RCC 7860 (cell line): ENCODE data around the gene IFNA1.
"Not testable (repeated sequence)": the region's sequence is repeated elsewhere in the genome, so short reads cannot be mapped to it uniquely, and the experiment has no call there.

ENCODE experiments used
- DNase-seq: peaks from one replicate; pipeline ENCODE4 v3.0.0-alpha.2; 2015; ENCODE audit warnings: low spot score
- FAIRE-seq: peaks from 2 replicates; lab custom pipeline; 2012; peaks lifted over from hg19 to GRCh38; lab: Jason Lieb, UNC

The IFNA1 gene

DNA sequence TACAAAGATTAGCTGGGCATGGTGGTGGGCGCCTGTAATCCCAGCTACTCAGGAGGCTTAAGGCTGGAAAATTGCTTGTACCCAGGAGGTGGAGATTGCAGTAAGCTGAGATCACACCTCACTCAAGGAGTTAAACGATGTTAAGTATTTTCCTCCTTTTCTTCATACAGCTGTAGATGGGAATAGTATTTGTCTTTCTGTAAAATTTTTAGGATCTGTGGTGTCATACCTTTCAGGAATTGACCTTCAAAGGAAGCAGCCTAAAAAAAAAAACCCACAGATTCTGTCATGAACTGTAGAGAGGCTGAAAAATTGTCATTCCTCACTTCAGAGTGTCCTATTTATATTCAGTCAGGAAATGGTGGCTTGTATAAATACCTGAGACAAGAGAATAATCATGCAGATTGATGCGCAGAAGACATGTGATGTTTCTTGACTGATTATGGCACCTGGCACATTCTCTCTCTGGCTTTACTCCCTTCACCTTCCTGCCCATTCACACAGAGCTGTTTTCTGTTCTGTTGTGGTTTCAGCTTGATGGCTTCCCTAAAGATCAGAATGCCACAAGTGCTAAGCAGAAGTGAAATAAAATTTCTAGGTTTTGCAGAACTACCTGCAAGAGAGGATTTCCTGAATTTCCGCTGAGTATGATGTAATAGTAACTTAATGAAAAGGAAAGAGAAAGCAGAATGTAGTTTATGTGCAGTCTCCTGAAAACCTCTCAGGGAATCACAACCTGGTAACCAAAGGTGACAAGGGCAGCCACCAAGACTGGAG is 3.8 kb downstream of the IFNA1 start:
- FAIRE-seq (no peak), DNase-seq (no peak)

DNA sequence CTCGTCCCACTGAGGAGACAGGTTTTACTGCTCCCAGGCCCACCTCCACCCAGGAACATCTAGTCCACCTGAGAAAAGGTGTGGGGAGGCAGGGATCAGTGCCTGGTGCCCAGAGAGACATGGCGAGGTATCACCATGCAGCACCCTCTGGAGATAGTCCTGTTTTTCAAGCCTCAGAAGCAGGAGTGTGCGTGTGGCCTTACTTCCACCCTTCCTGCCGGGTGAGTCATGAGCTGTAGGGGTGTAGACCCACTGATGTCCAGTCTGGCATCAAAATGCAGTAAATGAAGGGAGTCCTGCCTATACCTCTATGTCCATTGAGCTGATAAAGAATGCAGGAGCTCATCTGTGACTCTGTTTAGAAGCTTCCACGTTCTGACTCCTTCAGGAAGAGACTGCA is 9.1 kb downstream of the IFNA1 start:
- DNase-seq, FAIRE-seq: not testable (repeated sequence)

DNA sequence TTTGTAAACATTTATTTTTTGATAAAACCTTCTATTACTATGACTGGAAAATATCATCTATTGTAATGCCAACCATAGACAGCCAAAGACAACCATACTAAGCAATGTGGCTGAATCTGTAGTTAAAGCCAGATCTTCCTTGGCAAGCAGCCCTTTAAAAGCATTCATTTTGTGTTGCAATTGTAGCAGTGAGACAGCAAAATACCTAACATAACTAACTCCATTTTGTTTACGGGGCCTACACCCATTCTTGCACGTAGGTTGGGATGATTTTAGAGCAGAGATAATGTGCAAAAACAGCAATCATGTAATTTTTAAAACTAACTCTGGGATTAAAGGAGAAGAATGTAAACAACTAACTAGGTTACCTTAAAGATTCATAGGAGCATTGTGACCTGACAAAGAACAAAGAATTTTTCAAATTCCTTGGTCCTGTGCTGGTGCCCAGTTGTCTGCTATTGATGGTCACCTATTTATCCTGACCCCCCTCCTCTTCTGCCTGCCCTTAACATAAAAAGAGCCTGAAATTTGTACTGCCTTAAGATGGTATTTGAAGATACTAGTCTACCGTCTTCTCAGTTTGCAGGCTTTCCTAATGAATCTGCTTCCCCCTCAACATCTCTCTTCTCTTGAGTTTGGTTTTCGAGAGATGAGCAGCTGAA is 10.6 kb downstream of the IFNA1 start:
- no peak for DNase-seq
- no peak for FAIRE-seq

DNA sequence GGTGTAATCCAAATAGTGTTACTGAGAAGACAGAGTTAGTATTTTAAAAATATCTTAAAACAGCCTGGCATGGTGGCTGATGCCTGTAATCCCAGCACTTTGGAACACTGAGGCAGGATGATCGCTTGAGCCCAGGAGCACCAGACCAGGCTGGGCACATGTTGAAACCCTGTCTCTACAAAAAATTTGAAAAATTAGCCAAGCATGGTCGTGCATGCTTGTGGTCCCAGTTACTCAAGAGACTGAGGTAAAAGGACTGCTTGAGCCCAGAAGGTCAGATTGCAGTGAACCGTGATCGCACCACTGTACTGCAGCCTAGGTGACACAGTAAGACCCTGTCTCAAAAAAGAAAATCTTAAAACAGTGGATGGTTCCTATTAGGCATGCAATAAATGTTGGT is 12.4 kb downstream of the IFNA1 start:
- FAIRE-seq (no peak), DNase-seq (no peak)

DNA sequence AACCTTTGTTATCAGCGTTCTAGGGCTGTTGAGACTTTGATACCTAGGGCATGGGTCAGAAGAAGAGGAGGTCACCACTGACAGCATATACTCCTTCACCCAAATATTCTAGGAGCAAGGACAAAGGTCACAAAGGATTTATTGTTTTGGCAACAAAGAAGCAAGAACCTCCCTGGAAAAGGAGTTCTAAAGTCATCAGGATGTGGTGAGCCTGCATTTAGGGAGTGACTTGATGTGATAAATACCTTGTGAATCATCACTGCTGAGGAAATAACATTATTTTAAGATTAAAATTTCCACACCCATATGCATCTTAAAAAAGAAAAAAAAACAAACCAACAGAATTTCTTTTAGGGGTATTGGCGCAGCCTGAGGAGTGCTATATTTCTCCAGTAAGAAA is 13.9 kb downstream of the IFNA1 start:
- FAIRE-seq, result no peak

DNA sequence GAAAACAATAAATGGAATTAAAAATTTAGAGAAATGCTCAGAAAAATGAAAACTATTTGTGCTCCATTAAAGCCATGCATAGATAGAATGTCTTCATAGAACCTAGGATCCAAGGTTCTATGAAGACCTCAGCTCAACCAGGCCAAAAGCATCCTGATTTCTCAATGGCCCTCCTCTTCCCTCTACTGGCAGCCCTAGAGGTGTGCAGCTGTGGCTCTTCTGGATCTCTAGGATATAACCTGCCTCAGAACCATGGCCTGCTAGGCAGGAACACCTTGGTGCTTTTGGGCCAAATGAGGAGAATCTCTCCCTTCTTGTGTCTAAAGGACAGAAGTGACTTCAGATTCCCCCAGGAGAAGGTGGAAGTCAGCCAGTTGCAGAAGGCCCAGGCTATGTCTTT is 15.1 kb downstream of the IFNA1 start:
- FAIRE-seq (no peak), DNase-seq (no peak)

More for the DNA sequence above, 13.9 kb downstream of the IFNA1 start:
- DNase-seq, result no peak

DNA sequence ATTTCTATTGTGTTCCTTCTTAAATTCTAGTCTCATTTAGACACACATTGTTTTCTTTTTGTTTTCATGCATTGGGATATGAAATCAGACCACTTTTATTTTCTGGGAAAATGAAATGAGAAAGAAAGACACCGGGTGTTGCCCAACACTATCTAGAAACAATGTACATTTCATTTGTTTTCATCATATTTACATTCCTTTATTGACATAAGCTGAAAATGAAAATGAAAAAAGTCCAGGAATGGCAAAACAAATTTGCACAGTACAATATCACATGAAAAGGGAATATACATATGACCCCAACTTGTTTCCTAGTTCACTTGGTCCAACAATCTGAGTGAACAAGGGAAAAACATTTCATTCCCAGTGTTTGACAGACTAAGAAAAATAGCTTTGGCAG is 21.1 kb downstream of the IFNA1 start:
- DNase-seq (no peak), FAIRE-seq (no peak)

DNA sequence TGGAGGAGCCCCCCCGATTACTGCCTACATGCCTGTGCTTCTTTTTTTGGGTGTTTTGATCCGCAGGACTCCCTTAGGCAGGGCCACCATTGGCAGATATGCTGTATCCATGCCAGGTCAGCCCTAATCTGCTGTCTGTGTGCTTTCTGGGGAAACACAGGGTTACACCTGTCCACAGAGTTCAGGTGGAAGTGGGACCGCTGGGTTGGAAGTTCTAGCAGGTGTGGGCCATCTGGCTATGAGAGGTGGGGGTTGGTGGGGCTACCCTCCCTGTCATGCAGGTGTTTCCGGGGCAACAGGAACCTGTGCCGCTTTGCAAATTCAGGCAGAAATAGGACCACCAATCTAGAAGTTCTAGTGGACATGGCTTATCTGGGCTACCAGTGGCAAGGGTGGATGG is 24.9 kb downstream of the IFNA1 start:
- DNase-seq, result no peak
- no peak for FAIRE-seq

DNA sequence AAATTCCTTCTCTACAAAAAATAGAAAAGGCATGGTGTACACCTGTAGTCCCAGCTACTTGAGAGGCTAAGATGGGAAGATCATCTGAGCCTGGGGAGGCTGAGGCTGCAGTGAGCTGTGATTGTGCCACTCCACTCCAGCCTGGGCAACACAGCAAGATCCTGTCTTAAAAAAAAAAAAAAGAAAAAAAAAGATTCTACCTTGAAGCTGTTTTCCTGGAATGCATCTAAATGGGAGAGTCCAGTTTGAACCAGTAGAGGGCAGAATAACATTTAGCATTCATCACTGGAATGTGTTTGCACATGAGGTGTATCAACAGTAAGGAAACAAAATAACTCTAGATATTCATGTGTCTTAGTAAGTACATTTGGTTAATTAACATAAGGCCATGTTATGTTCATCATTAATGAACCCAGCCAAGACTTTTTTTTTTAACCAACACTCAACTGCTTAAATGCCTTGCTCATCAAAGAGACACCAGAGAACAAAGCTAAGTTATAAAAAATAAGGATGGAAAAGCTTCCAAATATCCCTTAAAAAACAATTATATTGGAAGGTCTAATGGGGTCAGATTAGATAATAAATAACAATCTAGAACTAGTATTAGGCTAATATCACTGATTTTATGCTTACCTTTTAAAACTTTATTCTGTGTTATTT is 25.8 kb downstream of the IFNA1 start:
- FAIRE-seq, result peak; percentile 85

DNA sequence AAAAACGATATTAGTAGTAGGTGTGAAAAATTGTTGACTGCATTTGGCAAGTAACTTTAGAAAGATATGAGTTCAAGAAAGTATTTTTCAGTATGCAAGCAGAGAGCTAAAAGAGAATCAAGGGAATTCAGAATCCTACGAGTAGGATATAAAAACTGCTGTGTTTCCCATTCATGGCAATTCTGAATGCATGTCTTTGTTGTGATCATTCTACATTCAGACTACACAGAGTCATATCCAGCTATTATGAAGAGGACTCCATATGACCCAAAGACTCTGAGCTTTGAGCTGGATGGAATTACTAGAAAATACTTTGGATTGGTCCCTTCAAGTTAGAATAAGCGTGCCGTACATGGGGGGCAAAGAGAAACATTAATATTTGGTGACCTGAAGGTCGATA is 29.9 kb downstream of the IFNA1 start:
- FAIRE-seq, result no peak
- no peak for DNase-seq

More for the DNA sequence above, 25.8 kb downstream of the IFNA1 start:
- DNase-seq, result peak; percentile 39

DNA sequence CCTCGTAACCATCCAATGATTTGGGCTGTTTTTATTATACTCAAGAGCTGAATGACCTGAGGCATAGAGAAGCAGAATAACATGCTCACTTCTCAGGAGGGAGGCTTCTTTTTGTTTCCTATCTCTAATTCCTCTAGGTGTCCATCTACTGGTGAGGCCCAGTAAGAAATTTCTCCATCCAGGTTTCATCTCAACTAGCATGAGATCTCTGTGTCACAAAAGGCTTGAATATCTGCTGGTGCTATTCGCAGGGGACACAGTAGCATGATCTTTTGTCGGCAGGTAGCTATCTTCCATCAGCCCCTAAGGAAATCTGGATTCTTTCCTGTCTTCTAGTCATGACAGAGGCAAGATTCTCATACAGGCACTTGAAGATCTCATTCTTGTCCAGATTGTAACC is 33.0 kb downstream of the IFNA1 start:
- FAIRE-seq (no peak), DNase-seq (no peak)

DNA sequence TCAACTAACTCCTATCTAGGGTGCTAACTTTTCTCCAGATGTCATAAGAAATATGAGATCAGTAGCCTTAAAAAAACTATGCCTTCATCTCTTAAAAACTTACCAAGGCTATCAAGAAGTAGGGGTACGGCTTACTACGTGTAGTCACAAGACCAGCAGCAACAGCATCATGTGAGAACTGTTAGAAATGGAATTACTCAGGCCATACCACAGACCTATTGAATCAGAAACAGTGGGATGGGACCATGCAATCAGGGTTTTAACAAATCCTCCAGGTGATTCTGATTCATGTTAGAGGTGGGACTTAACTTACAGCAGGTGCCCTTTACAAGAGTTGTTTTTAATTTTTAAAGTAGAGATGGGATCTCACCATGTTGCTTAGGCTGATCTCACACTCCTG is 37.2 kb downstream of the IFNA1 start:
- FAIRE-seq (no peak), DNase-seq (no peak)

DNA sequence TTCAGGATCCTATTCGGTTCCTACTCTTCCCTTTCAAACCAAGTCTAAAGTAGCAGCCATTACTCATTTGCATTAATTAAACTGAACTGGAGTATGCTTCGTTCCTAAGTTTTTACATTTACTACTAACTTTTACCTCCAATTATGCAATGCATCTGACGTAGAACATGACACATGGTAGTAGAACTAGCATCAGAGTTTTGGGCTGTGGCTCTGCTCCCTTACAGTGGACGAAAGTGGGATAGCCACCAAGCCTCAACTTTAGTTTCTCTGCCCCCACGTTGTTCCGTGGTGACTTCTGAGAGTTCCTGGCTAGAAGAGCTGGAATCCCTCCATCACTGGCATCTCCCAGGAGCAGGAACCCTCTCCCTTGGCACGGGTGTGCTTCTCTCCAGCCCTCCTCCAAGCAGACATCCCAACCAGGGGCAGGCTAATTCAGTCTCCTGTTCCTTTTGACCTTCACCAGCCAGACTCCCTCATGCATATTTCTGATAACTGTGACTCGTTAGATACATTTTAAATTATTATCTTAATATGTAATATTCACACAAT is 39.0 kb downstream of the IFNA1 start:
- FAIRE-seq (no peak), DNase-seq (no peak)

DNA sequence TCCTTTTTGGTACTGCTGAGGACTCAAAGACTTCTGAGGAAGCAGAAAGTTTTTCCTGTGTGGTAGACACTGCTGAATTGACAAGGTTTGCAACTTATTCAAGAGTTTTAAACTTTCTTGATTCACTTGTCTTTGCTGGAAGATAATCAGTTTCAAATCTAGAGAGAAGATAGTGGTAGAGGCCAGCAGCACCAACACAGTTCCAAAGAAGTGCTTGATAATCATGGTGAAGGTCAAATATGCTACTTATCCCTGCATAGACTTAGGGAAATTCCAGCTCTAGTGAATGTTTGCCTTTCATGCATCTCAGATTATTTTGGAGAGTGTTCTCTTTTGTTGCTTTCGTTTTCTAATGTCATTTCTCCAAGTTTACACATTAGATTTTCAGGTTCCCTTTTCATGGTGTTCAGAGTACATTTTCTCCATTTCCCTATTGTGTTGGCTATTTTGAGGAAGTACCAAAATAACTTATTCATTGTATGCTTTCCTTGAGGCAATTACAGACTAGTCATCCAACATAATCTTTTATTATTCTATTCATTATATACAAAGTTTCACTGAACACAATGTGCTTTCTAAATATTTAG is 41.3 kb downstream of the IFNA1 start:
- FAIRE-seq, result no peak
- DNase-seq, result no peak

DNA sequence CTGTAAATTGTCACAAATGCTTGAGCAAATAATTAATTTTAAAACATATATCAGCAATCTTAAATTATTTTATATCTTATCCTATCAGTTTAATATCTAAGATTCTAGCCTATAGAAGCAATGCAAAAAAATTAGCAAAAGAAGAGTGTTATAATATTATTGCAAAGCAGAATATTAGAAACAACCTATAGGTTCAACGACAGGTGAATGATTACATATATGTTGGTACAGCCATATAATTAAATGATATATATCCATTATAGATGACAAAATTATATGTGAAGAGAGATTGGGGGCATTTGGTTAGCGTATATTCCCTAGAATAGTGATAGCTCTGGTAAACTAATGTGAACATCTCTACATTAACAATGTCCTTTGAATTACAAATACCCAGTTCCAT is 42.0 kb downstream of the IFNA1 start, which contains the start of gene IFNE:
Gene IFNE, minus strand, starts transcription at position 101 of the 400 bp plus-strand sequence. CDS start 619 bp downstream, outside the sequence.
- FAIRE-seq, result no peak

More for the DNA sequence above, 42.0 kb downstream of the IFNA1 start, which contains the start of gene IFNE:
- no peak for DNase-seq
